DMS153 treated with DMSO at 0.1 percent for 48 hours (cell line): ENCODE data around the gene TAF11L2.
"Not testable (repeated sequence)": the region's sequence is repeated elsewhere in the genome, so short reads cannot be mapped to it uniquely, and the experiment has no call there.

Experiments
- DNase-seq: peaks from one replicate; lab custom pipeline; 2025; ENCODE audit not compliant: unreplicated experiment; lab: John Stamatoyannopoulos, UW

The TAF11L2 gene

GRCh38 chr5:17497931-17498330 lies at the start of gene TAF11L2:
TSS of gene TAF11L2 (plus strand) at chr5:17498231.
- not testable (repeated sequence) for DNase-seq

DNA sequence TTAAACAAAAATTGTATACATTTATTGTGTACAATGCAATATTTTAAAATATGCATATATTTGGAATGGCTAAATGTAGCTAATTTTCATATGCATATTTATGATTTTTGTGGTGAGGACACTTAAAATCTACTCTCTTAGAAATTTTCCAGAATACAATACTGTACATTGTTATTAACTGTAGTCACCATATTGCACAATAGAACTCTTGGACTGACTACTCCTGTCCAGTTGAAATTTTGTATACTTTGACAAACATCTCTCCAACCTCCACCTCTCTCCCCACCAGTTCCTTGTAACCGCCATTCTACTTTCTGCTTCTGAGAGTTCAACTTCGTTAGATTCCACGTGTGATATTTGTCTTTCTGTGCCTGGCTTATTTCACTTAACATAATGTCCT lies 49.2 kb upstream of the TAF11L2 start:
- no peak for DNase-seq

DNA sequence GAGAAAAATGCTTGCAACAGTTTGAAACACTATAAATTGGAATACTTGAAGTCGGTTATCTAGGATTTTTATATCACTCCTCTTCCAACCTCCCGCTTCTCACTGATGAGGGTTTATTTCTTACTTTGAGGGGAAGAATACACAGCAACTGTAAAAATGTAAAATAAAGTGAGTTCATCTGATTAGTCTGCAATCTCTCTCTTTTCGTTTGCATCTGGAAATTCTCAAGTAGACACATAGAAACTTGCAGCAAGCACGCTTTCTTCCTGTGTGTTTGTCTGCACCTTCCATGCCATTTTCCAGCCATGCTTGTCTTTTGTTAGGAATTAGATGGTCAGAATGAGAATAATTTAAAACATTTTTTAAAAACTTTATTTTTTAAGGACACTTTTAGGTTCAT lies 45.1 kb upstream of the TAF11L2 start:
- DNase-seq: no peak

DNA sequence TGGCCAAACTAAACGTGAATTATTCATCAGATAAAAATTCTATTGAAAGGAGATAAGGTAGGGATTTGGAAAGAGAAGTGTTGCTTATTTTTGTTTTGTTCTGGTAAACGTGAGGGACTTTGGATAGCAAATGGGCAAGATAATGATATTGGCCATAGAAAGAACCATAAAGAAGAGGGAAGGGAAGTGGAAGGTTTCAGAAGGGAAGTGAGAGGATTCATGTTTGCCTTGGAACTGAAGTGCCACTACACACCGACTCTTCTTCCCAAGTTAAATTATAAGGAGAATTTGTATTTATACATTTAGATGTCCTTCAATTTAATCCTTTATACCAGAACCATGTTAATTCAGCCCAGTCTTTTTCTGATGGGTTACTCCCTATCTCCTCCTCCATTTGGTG lies 42.1 kb upstream of the TAF11L2 start:
- DNase-seq: no peak

GRCh38 chr5:17461793-17462192 lies 36.2 kb upstream of the TAF11L2 start:
- DNase-seq: no peak

DNA sequence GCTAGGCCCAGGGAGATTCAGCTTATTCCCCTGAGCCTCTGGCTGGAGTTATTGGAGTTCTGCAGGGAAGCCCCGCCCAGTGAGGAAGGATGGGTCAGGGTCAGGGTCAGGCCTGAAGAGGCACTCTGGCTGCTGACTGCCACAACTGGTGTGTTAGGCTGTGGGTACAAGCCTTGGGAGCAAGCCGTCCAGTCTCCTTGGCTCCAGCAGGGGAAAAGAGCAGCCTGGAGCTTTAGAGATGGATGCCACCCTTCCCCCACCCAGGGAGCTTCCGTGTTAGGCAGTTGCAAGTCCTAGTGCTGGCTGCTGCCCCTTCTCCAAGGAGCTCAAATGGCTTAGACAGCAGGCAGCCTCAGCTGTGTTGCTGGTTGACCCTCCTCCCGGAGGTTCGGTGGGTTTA lies 34.4 kb upstream of the TAF11L2 start:
- DNase-seq: no peak

DNA sequence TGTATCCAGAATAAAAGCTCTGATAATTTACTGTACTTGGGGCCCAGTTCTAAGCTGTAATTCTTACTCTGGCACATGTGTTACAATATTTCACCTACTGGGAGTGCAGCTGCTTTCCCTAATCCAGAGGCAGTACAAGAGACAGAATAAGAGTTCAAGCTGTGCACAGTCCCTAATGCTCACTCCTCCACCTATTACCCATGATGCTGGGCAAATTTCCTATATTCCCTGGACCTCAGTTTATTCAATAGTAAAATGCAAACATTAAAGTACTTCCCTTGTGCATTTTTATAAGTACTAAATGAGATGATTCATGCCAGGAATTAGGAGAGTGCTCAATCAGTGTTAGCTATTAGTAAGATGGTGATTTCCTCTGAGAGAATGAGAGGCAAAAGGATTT lies 28.0 kb upstream of the TAF11L2 start:
- no peak for DNase-seq

GRCh38 chr5:17475064-17475463 lies 23.0 kb upstream of the TAF11L2 start:
- not testable (repeated sequence) for DNase-seq

DNA sequence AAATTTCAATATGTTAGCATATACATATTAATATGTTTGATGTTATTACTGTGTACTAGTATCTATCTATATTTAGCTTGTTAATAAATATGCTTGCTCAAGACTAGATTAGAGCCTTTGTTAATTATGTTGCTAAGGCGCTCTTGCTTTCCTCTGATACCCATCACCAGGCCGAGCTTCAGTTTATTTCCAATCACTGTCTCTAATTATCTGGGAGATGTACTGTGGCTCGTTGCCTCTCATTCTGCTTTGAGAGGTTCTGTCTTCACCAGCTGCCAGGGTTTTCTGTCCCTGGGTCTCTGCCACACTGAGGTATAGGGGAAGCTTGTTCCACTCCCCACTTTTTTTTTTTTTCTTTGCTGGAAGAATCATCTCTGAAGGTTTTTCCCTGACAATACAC lies 21.0 kb upstream of the TAF11L2 start:
- DNase-seq: no peak

DNA sequence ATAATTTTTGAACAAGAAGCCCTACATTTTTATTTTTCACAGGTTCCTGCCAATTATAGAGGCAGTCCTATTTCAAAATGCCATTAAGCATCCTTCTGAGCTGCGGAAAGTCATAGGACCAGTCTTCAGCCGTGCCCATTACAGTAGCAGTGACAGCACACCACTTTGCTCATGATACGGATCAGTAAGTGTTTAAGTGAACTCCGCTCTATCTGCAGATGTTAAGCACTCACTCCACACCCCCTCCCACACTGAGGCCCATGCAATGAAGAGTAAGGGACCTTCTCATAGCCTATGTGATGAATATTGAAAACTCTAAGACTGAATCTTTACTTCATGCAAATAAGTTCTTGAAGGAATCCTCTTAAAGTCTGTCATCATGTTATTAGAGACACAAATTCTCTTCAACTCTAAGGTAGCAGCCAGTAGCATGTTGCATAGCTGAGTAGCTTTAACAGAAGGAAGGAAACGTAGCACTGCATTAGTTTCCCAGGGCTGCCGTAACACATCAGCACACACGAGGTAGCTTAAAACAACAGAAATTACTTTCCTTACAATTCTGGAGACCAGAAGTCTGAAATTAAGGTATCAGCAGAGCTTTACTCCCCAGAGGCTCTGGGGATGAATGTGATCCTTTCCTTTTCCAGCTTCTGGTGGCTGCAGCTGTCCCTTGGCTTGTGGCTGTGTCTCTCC lies 20.3 kb upstream of the TAF11L2 start:
- DNase-seq: no peak

DNA sequence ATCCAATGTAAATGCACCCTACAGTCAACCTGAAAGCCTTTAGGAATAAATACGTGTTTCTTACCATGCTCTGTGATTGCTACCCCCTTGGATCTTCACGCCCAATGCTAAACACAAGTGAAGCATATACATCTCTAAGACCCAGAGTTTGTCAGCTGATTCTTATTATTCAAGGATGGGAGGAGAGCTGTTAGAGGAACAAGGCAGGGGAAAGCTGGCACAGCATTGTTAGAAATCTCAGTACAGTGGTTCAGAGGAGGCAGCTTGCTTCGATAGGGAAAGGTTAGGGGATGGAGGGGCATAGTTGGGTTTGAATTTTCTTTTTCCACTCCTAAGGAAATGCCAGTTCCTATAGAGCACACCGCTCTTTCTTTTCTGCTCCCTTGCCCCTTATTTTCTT lies 16.7 kb upstream of the TAF11L2 start:
- no peak for DNase-seq

- DNase-seq: no peak
Measured at GRCh38 chr5:17482790-17483189, 15.2 kb upstream of the TAF11L2 start.

DNA sequence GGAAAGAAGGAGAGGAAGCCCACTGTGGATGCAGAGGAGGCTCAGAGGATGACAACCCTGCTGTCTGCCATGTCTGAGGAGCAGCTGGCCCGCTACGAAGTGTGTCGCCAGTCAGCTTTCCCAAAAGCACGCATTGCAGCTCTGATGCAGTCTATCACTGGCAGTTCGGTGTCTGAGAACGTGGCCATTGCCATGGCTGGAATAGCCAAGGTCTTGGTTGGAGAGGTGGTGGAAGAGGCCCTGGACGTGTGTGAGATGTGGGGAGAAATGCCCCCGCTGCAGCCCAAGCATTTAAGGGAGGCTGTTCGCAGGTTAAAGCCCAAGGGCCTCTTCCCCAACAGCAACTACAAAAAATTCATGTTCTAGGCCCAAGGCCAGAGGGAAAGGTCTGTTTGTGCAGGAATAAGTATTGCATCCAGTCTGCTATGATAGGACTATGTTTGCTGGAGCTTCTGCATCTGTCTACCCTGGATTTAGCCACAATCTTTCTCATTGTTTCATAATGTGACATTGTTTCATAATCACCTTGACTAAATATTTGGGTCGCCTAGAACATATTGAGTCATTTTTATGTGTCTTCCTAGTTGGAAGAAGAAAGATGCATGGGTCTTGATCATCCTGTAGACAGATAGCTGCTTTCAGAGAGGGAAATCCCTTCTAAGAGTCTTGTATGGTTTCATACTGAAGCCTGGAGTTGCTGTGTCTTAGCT lies 11.4 kb upstream of the TAF11L2 start:
- DNase-seq: not testable (repeated sequence)

DNA sequence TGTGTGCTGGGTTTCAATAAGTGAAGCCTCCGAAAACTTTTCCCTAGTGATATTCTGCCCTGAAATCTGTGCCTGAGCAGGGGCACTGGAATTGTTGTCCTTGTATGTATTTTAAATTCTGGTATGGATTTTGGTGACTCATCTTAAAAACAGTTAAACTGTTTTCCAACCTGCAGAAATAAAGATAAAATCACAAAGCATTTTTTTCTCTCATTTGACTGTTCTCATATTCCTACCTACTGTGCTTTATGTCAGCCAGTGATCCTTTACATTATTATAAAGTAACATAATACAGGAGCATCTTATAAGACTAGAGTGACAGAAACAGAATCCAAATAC lies 10.9 kb upstream of the TAF11L2 start:
- no peak for DNase-seq

- not testable (repeated sequence) for DNase-seq
Measured at GRCh38 chr5:17491257-17491656, 6.8 kb upstream of the TAF11L2 start.

DNA sequence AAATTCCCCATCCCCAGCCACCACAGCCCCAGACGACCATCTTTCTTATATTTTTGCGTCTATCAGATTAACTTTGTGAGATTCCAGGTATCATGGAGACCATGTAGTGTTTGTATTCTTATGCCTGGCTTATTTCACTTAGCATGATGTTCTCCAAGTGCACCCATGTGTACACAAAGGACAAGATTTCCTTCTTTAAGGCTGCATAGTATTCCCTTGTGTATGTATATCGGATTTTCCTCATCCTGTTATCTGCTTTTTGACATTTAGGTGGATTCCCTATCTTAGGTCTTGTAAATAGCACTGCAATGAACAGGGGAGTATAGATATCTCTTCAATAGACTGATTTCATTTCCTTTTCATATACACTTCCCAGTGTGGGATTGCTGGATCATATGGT lies 5.3 kb upstream of the TAF11L2 start:
- no peak for DNase-seq

DNA sequence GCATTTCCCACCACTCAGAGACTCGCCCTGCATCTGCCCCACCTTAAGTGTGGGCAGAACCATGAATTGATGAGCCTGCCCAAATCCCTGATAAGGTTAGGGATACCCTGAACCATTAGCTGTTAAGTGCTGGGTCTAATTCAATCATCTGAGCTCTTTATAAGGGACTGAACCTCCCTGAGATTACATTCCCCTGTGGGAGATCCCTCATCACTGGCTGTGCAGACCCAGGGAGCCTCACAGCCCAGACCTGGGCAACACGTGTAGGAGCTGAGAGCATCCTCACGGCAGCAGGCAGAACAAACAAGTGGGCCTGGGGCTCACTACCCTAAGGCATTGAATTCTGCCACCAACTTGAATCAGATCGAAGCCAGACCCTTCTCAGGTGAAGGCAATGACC lies 585 bp upstream of the TAF11L2 start:
- DNase-seq: no peak

DNA sequence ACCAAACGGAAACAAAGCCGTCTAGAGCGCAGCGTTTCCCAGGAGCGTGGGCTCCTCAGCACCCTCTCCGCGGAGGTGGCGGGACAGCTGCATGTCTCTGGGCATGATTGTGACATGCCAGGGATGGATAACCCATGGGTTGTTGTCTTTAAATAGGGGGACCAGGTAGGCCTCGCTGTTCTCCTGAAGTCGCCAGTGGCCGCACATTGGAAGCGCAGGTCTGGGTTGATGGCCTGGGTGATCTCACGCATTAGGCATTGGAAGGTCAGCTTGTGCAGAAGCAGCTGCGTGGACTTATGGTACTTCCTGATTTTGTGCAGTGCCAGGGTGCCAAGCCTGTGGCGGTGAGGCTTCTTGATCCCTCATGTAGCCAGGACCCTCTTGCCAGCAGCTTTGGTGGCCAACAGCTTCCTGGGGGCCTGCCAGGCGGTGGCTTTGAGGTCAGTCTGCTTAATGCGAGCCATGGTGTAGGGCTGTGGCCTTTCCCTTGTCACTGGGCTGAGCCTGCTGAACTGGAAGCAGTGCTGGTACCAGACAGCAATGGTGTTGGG lies 13.8 kb downstream of the TAF11L2 start:
- no peak for DNase-seq

- not testable (repeated sequence) for DNase-seq
Measured at GRCh38 chr5:17517526-17517925, 19.5 kb downstream of the TAF11L2 start.

DNA sequence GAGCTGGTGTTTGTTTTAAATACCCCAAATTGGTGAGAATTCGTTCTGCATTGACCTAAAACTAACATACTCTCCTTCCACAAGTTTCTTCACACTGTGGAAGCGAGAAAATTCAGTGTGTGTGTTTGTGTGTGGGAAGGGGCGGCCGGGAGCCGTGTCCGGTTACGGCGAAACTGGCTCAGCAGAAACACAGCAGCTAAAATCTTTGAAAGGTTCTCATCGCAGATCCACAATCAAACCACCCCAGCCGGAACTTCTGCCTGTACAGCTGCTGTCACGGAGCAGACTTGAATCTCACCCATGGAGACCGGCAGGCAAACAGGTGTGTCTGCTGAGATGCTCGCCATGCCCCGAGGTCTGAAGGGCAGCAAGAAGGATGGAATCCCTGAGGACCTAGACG lies 20.0 kb downstream of the TAF11L2 start, which contains the start of gene TAF11L3:
TAF11L3 (plus strand) TSS at position 301 of the 400 bp plus-strand sequence.
- DNase-seq: not testable (repeated sequence)

DNA sequence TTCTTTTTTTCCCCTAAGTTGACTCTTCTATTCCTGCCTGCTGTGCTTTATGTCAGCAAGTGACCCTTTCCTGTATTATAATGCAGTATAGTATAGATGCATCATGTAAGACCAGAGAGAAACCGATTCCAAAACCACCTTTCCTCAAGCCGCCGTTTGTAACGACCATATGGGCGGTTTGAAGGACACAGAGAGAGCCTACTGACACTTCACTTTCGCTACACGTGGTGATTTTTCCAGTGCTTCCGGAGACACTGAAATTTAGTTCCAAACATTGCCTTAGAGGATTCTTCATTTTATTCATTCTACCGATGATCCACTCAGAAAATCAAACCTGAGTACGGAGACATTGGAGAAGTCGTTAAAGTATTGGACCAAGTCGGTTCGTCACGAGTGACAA lies 21.5 kb downstream of the TAF11L2 start:
- not testable (repeated sequence) for DNase-seq

GRCh38 chr5:17521501-17521900 lies 23.5 kb downstream of the TAF11L2 start, which contains the start of gene TAF11L4:
TSS of gene TAF11L4 (plus strand) at chr5:17521801.
- DNase-seq: not testable (repeated sequence)
